Activated CD4-positive, alpha-beta T cell treated with anti-CD3 and anti-CD28 coated beads for 1 hour (primary cell): Measurements from ENCODE around the gene MDP1.

Experiments used
- DNase-seq: peaks from one replicate; pipeline ENCODE4 v3.0.0-alpha.2; 2020

The MDP1 gene

GRCh38 chr14:24215495-24216344, at the start of gene MDP1:
Gene MDP1, minus strand, starts transcription at chr14:24216066. Its CDS starts 111 bp downstream, at chr14:24215955.
- DNase-seq, result peak; percentile 78

- no peak for DNase-seq
Observed at GRCh38 chr14:24264298-24264697, 48.4 kb upstream of the MDP1 start.

GRCh38 chr14:24263848-24264247, 48.0 kb upstream of the MDP1 start:
- DNase-seq, result no peak

- no peak for DNase-seq
Observed at GRCh38 chr14:24262821-24263733, 47.2 kb upstream of the MDP1 start, which contains the start of gene TGM1. Gene TGM1, minus strand, starts transcription at chr14:24263177. Its CDS starts 825 bp downstream, at chr14:24262352.

GRCh38 chr14:24261969-24262327, 46.1 kb upstream of the MDP1 start:
- no peak for DNase-seq

GRCh38 chr14:24261256-24261968, 45.5 kb upstream of the MDP1 start:
- no peak for DNase-seq

- DNase-seq, result no peak
Observed at GRCh38 chr14:24260780-24261157, 44.9 kb upstream of the MDP1 start.

- no peak for DNase-seq
Observed at GRCh38 chr14:24260026-24260779, 44.3 kb upstream of the MDP1 start.

GRCh38 chr14:24259282-24260025, 43.6 kb upstream of the MDP1 start:
- no peak for DNase-seq

- no peak for DNase-seq
Observed at GRCh38 chr14:24258548-24259265, 42.8 kb upstream of the MDP1 start.

- DNase-seq, result no peak
Observed at GRCh38 chr14:24258119-24258518, 42.3 kb upstream of the MDP1 start.

- DNase-seq, result no peak
Observed at GRCh38 chr14:24256960-24257359, 41.1 kb upstream of the MDP1 start.

- no peak for DNase-seq
Observed at GRCh38 chr14:24255931-24256711, 40.3 kb upstream of the MDP1 start.

- DNase-seq, result no peak
Observed at GRCh38 chr14:24255438-24255837, 39.6 kb upstream of the MDP1 start.

GRCh38 chr14:24254630-24255392, 38.9 kb upstream of the MDP1 start:
- no peak for DNase-seq

- DNase-seq, result no peak
Observed at GRCh38 chr14:24253936-24254335, 38.1 kb upstream of the MDP1 start.

GRCh38 chr14:24252289-24253124, 36.6 kb upstream of the MDP1 start:
- no peak for DNase-seq

- DNase-seq, result no peak
Observed at GRCh38 chr14:24251880-24252288, 36.0 kb upstream of the MDP1 start.
